ENCODE measurements around the gene AKT1S1. TPM values are rescaled to one million over a fixed set of nuclear protein-coding genes. Genes with fewer than 3 reads are reported as not detected.
"Not testable (repeated sequence)": the region's sequence is repeated elsewhere in the genome, so short reads cannot be mapped to it uniquely, and the experiment has no call there.

Gene AKT1S1
- total RNA-seq, 3 donors from 2014 or later (not counting 1 experiment from before 2014, with no cell fraction given) = 12.8 to 17.8 (median 16.1) TPM

- H3K4me3 ChIP-seq (ENCODE audit: low read length) = no peak overlapping the region
- H3K9me3 Mint-ChIP-seq = no peaks in the 10 kb centered on the region
- peaks cover 10% of the 10 kb centered on the region for H3K36me3 ChIP-seq (ENCODE audit: control insufficient read depth, insufficient read depth, low read length)
- H3K27ac Mint-ChIP-seq = no peak overlapping the region
- H3K4me1 ChIP-seq (ENCODE audit: control insufficient read depth, insufficient read depth, low read length) = peaks cover 24% of the 10 kb centered on the region
- ATAC-seq (no peak), DNase-seq (no peak)
- peaks cover 10 to 29% of the 10 kb centered on the region in 2 donors for H3K4me1 Mint-ChIP-seq
- no peak overlapping the region for H3K27ac ChIP-seq (ENCODE audit: low read length)
- intact Hi-C loops (cut with micrococcal nuclease) = no loop called here
- no peaks in the 10 kb centered on the region for H3K9me3 ChIP-seq (ENCODE audit: control insufficient read depth, insufficient read depth, low read length)
- WGBS (ENCODE audit: insufficient coverage) = 97% methylated on average over 10 of the region's 10 CpGs
- no peaks in the 10 kb centered on the region for H3K36me3 Mint-ChIP-seq
- TF ChIP-seq, protein P1, sequence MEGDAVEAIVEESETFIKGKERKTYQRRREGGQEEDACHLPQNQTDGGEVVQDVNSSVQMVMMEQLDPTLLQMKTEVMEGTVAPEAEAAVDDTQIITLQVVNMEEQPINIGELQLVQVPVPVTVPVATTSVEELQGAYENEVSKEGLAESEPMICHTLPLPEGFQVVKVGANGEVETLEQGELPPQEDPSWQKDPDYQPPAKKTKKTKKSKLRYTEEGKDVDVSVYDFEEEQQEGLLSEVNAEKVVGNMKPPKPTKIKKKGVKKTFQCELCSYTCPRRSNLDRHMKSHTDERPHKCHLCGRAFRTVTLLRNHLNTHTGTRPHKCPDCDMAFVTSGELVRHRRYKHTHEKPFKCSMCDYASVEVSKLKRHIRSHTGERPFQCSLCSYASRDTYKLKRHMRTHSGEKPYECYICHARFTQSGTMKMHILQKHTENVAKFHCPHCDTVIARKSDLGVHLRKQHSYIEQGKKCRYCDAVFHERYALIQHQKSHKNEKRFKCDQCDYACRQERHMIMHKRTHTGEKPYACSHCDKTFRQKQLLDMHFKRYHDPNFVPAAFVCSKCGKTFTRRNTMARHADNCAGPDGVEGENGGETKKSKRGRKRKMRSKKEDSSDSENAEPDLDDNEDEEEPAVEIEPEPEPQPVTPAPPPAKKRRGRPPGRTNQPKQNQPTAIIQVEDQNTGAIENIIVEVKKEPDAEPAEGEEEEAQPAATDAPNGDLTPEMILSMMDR (IDR thresholded peaks at IDR 0.05) = no peak
- no peaks in the 10 kb centered on the region for H3K27me3 Mint-ChIP-seq (ENCODE audit: low read depth in 2 of 2)
- H3K4me3 Mint-ChIP-seq = no peak overlapping the region
- H3K27me3 ChIP-seq (ENCODE audit: control insufficient read depth, insufficient read depth, low read length) = no peaks in the 10 kb centered on the region
These were observed 57.0 kb downstream of the AKT1S1 start for GRCh38 chr19:49820125-49820524.

- H3K9me3 Mint-ChIP-seq; DNase-seq; H3K9me3 ChIP-seq (ENCODE audit: control insufficient read depth, insufficient read depth, low read length); H3K36me3 Mint-ChIP-seq; H3K27me3 Mint-ChIP-seq (ENCODE audit: low read depth in 2 of 2); H3K4me3 ChIP-seq (ENCODE audit: low read length); ATAC-seq; H3K27ac ChIP-seq (ENCODE audit: low read length); H3K27me3 ChIP-seq (ENCODE audit: control insufficient read depth, insufficient read depth, low read length): not testable (repeated sequence)
- Mint-ChIP-seq H3K4me3 (peak overlapping the region; percentile 98), H3K4me1 (peaks cover 12 to 29% of the 10 kb centered on the region in 2 donors), H3K27ac (peak overlapping the region; percentile 98)
- H3K36me3 ChIP-seq (ENCODE audit: control insufficient read depth, insufficient read depth, low read length) = peaks cover 10% of the 10 kb centered on the region
- peaks cover 24% of the 10 kb centered on the region for H3K4me1 ChIP-seq (ENCODE audit: control insufficient read depth, insufficient read depth, low read length)
- intact Hi-C loops (cut with micrococcal nuclease) = loop anchor here (2.0 kb wide), 1 partner anchor 31 kb away; the partner anchor contains the start of gene PTOV1
- WGBS (ENCODE audit: insufficient coverage) = 88% methylated on average over 7 of the region's 7 CpGs
These were observed 57.6 kb downstream of the AKT1S1 start for GRCh38 chr19:49819452-49820115.

Other genes starting within 250 kb of the AKT1S1 start
- 1 to 10 TPM; 2.0 to 7.7 (median 5.9) TPM for gene RRAS, start 237.2 kb downstream of the AKT1S1 start, total RNA-seq
- gene SCAF1, start 235.1 kb downstream of the AKT1S1 start, total RNA-seq = 10 to 100 TPM; 38.9 to 46.2 (median 44.9) TPM
- gene IRF3, start 211.5 kb downstream of the AKT1S1 start, total RNA-seq = 100 to 1,000 TPM; 176 to 184 (median 179) TPM
- gene BCL2L12, start 211.4 kb downstream of the AKT1S1 start, total RNA-seq = 10 to 100 TPM; 15.6 to 34.6 (median 22.3) TPM
- gene PRMT1, start 200.1 kb downstream of the AKT1S1 start, total RNA-seq = 10 to 100 TPM; 77.0 to 92.5 (median 78.2) TPM
- 1 to 10 TPM; 2.3 to 2.9 (median 2.4) TPM for gene ADM5, start 187.8 kb downstream of the AKT1S1 start, total RNA-seq
- gene CPT1C, start 186.2 kb downstream of the AKT1S1 start, total RNA-seq = under 1 TPM; 0.34 to 0.78 (median 0.73) TPM
- 1 to 10 TPM in 2 of 3 donors, under 1 TPM in 1; 0.35 to 2.4 (median 1.7) TPM for gene TSKS, start 114.0 kb downstream of the AKT1S1 start, total RNA-seq
- 100 to 1,000 TPM; 137 to 163 (median 161) TPM for gene AP2A1, start 110.4 kb downstream of the AKT1S1 start, total RNA-seq
- 10 to 100 TPM; 17.7 to 33.1 (median 20.6) TPM for gene FUZ, start 64.1 kb downstream of the AKT1S1 start, total RNA-seq
- gene MED25, start 59.1 kb downstream of the AKT1S1 start, total RNA-seq = 100 to 1,000 TPM in 1 of 3 donors, 10 to 100 TPM in 2; 64.2 to 132 (median 69.5) TPM
- 100 to 1,000 TPM; 116 to 132 (median 128) TPM for gene PTOV1, start 26.2 kb downstream of the AKT1S1 start, total RNA-seq
- gene PNKP, start 9.8 kb downstream of the AKT1S1 start, total RNA-seq = 100 to 1,000 TPM; 228 to 253 (median 243) TPM
- gene TBC1D17, start 347 bp upstream of the AKT1S1 start, total RNA-seq = 10 to 100 TPM; 45.8 to 59.7 (median 54.4) TPM
- 1 to 10 TPM; 3.0 to 3.8 (median 3.4) TPM for gene IL4I1, start 19.5 kb upstream of the AKT1S1 start, total RNA-seq
- 10 to 100 TPM; 11.7 to 15.4 (median 14.2) TPM for gene ATF5, start 51.9 kb upstream of the AKT1S1 start, total RNA-seq
- 10 to 100 TPM; 34.2 to 57.4 (median 40.9) TPM for gene NUP62, start 52.1 kb upstream of the AKT1S1 start, total RNA-seq
- under 1 TPM in 2 of 3 donors, not detected in 1; 0.40 to 0.75 TPM for gene SIGLEC11, start 83.8 kb upstream of the AKT1S1 start, total RNA-seq
- 100 to 1,000 TPM in 1 of 3 donors, 10 to 100 TPM in 2; 82.7 to 105 (median 93.7) TPM for gene VRK3, start 148.0 kb upstream of the AKT1S1 start, total RNA-seq
- gene ZNF473, start 148.7 kb upstream of the AKT1S1 start, total RNA-seq = 10 to 100 TPM in 2 of 3 donors, 1 to 10 TPM in 1; 7.9 to 16.2 (median 12.9) TPM

Measured in natural killer cell (primary cell).